Left kidney (tissue), 2 donors: ENCODE data around the gene ATG9A. TPM values are rescaled to one million over a fixed set of nuclear protein-coding genes. Genes with fewer than 3 reads are reported as not detected.

Source experiments
- DNase-seq: peaks from one replicate; pipeline ENCODE4 v3.0.0-alpha.2; 2013
- polyA plus RNA-seq: library from polyadenylated mRNA; unstranded; fragments of 120-200 nt; gene quantifications from one replicate; pipeline ENCODE4 v1.2.1, GENCODE V29; 2013; ENCODE audit not compliant: insufficient read length

The ATG9A gene
- polyA plus RNA-seq, 1 donor: 49.5 TPM

GRCh38 chr2:219221957-219222518 lies 7.4 kb downstream of the ATG9A start:
- no peak for DNase-seq

GRCh38 chr2:219220652-219221402 lies 8.6 kb downstream of the ATG9A start:
- DNase-seq: no peak

- no peak for DNase-seq
These were observed 9.5 kb downstream of the ATG9A start for GRCh38 chr2:219219784-219220532.

- peak; percentile 95 for DNase-seq
These were observed 10.4 kb downstream of the ATG9A start, which contains the start of gene ABCB6 for GRCh38 chr2:219218732-219219701. Gene ABCB6, minus strand, starts transcription at chr2:219218958. Its CDS starts 285 bp downstream, at chr2:219218673.

GRCh38 chr2:219218217-219218731 lies 11.2 kb downstream of the ATG9A start:
- DNase-seq: no peak

- no peak for DNase-seq
These were observed 12.9 kb downstream of the ATG9A start for GRCh38 chr2:219216535-219216915.

- no peak for DNase-seq
These were observed 13.4 kb downstream of the ATG9A start for GRCh38 chr2:219215871-219216534.

GRCh38 chr2:219214786-219215185 lies 14.7 kb downstream of the ATG9A start:
- no peak for DNase-seq

- DNase-seq: no peak
These were observed 15.3 kb downstream of the ATG9A start for GRCh38 chr2:219214141-219214540.

GRCh38 chr2:219213486-219214071 lies 15.9 kb downstream of the ATG9A start:
- no peak for DNase-seq

GRCh38 chr2:219213026-219213415 lies 16.4 kb downstream of the ATG9A start:
- no peak for DNase-seq

- no peak for DNase-seq
These were observed 18.5 kb downstream of the ATG9A start for GRCh38 chr2:219210886-219211362.

- no peak for DNase-seq
These were observed 19.1 kb downstream of the ATG9A start for GRCh38 chr2:219210196-219210885.

GRCh38 chr2:219209236-219210195 lies 19.9 kb downstream of the ATG9A start:
- no peak for DNase-seq

- DNase-seq: no peak
These were observed 21.3 kb downstream of the ATG9A start for GRCh38 chr2:219207884-219208740.

- DNase-seq: no peak
These were observed 22.1 kb downstream of the ATG9A start for GRCh38 chr2:219207134-219207883.
